COLO668 (cell line): ENCODE measurements around the gene ZNG1A.
"Not testable (repeated sequence)": the region's sequence is repeated elsewhere in the genome, so short reads cannot be mapped to it uniquely, and the experiment has no call there.

Source experiments
- DNase-seq: peaks from one replicate; lab custom pipeline; 2025; ENCODE audit not compliant: unreplicated experiment; lab: John Stamatoyannopoulos, UW

ZNG1A gene

DNA sequence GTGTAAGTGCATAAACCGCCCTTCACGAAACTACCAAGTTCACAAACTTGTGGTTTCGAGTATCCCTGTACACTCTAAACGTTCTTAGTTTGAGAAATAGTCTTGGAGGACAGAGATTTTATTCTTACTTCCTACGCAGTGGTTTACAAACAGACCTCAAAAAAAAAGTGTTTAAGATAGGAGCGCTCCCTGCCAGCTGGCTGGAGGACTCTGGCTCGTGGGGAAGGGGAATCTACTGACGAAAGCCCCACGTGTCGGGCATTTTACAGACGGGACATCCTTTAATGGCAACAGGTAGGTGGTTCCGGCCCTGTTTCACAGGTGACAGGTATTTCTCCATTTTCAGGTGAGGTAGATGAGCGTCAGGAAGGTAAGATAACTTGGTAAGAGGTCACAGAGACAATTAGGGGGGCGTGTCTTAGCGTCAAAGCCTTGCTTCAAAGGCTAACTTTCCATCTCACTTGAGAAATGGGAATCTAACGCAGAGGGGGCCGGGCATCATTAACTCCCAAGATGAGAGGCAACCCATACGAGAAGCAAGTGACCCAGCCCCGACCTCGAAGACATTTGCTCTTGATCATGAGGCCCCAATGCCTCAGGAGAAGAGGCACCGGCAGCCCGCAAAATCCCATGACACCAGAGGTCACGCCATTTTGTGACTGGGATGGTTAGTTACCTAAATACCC lies 573 bp downstream of the ZNG1A start:
- DNase-seq, result not testable (repeated sequence)

DNA sequence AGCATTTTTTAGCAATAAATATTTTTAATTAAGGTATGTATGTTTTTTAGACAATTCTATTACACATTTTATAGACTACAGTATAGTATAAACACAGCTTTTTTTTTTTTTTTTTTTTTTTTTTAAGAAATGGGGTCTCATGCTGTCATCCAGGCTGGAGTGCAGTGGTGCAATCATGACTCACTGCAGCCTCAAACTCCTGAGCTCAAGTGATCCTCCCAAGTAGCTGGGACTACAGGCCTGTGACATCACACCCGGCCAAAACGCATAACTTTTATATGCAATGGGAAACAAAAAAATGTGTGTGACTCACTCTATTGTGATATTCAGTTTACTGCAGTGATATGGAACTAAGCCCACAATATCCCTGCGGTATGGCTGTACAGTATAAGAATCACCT lies 9.1 kb downstream of the ZNG1A start:
- DNase-seq, result not testable (repeated sequence)

DNA sequence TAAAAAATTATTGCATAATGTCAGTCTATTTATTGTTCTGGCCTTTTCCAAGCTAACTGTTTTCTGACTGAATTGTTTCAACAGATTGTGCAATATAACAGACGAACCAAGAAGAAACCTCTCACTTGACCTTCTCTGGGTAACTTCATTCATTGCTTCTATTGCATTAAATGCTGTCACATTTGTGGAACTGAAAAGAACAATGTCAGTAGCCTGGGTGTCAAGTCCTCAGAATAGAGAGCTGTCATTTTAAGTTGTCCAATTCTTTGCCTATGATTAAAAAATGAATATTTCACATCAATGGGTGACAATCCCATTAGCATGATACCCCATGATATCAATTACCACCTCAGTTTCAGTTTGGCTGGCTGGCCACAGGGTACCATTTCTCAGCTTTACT lies 19.0 kb downstream of the ZNG1A start:
- not testable (repeated sequence) for DNase-seq

DNA sequence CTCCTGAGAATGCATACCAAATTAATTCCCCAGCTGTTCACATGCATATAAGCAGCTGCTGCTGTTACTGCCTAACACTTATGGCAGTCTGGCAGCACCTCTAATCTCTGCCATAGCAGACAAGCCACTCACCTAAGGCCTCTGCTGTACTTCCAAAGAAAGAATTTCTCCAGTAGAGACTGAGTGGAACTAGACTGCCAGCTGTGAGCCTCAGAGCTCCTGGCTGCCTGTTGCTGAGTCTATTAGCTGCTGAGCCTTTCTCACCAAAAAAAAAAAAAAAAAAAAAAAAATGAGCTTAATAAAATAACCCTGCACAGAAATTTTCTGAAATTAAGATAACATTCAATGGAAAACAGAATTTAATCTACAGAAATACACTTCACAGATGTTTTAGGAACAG lies 27.7 kb downstream of the ZNG1A start:
- not testable (repeated sequence) for DNase-seq

DNA sequence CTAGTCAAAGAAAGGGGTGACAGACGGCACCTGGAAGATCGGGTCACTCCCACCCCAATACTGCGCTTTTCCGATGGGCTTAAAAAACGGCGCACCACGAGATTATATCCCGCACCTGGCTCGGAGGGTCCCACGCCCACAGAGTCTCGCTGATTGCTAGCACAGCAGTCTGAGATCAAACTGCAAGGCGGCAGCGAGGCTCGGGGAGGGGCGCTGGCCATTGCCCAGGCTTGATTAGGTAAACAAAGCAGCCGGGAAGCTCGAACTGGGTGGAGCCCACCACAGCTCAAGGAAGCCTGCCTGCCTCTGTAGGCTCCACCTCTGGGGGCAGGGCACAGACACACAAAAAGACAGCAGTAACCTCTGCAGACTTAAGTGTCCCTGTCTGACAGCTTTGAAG lies 39.0 kb downstream of the ZNG1A start:
- not testable (repeated sequence) for DNase-seq

DNA sequence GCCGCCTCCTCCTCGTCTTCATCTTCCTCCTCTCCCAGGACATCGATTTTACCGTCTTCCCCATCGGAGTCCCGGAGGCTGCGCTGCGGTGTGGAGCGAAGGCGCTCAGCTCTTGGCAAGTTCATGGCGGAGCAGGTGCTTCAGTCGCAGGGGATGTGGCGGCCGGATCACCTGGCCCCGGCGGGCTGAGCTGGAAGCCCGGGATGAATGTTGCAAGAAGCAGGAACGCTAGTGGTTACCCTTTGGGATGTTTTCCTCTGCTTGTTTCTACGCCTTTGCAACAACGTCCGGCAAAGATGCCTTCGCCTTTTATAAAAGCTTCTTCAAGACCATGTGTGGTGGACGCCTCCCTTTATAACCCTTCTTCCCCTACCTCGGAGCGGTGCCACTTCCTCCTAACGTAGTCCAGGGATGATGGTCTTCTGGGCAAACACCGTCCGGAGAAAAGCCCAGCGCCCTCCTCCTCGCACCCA lies 60.8 kb downstream of the ZNG1A start, which contains the start of gene FOXD4:
TSS of gene FOXD4 (minus strand) at position 423 of the 473 bp plus-strand sequence. CDS start at position 125, 298 bp downstream.
- not testable (repeated sequence) for DNase-seq

DNA sequence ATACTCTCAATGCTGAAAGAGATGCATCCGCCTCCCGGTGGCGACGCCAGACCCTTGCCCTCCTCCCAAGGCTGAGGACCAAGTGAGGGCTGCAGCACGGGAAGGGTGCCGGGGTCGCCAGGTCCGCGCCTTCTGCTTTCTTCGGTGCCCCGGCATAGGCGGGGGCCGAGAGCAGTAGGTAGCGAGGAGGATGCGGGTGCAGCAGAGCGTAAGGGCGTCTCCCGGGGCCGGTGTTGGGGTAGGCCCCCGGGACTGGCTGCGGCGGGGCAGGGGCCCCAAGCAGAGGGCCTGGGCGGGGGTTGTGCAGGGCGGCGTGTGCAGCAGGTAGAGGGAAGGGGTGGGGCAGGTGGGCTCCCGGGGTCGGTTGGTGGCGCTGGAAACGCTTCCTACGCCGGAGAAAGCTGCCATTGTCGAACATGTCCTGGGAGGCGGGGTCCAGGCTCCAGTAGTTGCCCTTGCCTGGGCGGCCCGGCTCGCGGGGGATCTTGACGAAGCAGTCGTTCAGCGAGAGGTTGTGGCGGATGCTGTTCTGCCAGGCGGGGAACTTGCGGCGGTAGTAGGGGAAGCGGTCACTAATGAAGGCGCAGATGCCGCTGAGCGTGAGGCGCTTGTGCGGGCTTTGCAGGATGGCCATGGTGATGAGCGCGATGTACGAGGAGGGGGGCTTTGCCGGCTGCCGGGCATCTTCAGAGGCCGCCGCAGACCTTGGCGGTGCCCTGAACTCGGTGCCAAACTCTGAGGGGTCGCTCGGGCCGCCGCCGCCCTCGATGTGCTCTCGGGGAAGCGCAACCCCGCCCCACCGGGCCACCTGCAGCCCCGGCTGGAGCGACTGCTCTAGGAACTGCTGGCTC lies 61.5 kb downstream of the ZNG1A start:
- DNase-seq, result not testable (repeated sequence)

DNA sequence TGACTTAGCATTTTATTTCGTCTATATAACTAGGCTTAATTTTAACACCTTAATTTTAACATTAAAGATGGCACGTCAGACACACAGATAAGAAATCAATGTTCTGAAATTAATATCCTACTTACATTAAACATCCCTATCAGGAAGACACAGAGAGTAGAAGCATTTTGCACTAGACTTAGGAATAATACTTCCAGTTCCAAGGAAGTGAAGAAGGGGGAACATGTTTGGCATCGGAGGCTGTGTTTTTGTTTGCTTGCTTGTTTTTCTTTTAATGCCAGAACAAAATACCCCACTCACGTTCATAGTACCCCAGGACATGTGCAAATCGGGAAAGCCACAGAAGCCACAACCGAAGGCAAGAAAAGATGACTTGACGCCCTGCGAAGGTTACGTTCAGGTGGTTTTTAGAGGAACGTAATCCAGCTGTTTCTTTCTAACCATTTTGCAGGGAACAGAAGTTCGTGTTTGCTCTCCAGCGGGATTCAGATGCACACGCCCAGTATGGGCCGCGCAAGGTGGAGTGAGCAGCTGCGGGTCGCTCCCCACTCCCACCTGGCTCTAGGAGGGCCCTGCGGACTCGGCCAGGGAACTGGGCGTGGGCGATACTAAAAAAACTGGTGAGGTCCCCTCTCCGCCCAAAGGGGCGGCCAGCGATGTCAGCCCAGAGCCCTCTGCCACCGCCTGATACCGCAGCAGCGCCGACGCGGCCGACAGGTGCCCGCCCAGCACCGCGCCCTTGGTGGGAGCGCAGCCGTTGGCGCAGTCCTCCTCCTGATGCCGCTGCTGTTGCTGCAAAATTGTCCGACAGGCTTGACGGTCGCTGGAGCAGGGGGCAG lies 62.4 kb downstream of the ZNG1A start:
- DNase-seq, result not testable (repeated sequence)

DNA sequence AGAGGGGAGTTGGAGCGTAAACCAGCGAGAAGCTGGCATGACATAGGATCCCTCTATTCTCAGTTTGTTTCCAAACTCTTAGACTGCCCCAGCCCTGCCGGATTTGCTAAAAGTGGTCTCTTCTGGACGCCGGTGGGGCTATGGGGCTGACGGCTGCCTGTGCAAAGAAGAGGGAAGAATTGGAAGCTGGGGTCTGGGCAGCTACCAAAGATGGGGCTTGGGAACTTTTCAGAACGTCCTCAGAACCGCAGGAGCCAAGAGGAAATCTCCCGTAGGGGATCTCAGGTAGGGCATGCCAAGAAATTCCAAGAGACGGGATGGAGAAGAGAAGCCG lies 63.8 kb downstream of the ZNG1A start:
- DNase-seq, result not testable (repeated sequence)

DNA sequence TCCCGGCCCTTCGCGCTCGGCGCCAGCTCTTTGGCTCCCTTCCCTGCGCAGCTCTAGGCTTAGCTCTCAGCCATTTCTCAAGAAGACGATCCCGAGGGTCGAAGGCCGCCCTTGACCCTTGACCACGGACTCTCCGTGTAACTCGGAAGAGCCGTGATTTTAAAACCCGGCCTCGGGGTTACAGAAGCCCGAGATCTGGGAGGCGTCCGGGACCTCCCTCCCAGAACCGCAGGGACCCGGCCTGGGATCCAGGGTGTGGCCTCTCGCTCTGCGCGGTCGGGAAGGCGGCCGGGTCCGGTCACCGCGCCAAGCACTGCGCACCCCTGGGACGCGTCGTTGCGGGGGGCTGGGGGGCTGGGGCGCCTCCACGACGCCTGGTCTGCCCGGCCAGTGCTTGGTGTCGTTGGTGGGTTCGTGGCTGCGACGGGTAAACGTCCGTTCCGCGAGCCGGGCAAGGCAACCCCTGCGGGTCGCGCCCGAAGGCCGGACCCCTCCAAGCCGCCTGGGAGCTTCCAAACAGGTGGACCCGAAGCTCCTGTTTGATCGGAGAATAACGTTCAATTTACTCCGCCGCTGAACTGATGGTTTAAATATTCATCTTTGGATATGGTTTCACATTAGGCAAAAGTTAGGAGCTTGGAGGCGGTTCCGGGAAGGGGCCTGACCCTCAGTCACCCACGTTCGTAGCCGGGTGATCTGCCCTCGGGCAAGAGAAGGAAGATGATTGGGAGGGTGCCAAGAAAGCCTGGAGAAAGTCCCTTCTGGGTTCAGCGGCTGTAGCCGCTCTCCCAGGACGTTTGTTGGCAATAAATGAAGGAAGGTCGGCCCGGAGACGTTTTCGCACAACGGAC lies 64.4 kb downstream of the ZNG1A start:
- not testable (repeated sequence) for DNase-seq

DNA sequence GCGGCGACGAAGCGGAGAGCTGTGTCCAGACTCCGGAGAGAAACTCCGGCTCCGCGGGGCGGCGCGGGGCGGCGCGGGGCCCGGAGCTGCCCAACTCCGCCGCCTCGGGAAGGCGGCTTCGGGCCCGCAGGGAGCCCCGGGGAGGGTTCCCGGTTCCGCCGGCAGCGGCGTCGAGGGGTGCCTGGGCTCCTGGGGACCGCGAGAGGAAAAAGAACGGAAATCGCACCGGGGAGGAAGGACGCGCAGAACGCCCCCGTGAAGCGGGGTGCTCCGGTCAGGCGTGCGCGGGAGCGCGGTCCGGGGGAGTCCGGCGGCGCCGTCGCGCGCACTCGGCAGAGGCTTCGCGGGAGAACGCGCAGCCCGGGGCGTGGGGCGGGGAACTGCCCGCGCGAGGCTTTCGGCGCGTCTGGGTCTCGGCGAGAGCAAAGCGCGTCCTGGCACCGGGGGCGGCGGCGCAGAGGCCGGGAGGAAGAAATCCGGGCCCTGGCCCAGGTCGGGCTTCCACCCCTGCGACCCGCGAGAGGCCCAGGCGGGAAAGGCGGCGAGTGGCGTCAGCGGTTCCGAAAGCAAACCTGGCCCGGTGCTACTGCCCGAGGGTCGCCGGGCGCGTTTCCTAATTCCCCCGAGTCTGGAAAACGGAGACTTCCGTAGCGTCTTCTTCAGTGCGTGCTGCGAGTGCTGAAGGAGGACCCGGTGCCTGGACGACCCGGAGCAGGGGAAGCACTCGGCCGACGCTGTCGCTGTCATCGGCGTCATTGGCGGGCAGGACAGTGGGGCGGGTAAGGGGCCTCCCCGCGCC lies 65.2 kb downstream of the ZNG1A start:
- peak; percentile 52 for DNase-seq

DNA sequence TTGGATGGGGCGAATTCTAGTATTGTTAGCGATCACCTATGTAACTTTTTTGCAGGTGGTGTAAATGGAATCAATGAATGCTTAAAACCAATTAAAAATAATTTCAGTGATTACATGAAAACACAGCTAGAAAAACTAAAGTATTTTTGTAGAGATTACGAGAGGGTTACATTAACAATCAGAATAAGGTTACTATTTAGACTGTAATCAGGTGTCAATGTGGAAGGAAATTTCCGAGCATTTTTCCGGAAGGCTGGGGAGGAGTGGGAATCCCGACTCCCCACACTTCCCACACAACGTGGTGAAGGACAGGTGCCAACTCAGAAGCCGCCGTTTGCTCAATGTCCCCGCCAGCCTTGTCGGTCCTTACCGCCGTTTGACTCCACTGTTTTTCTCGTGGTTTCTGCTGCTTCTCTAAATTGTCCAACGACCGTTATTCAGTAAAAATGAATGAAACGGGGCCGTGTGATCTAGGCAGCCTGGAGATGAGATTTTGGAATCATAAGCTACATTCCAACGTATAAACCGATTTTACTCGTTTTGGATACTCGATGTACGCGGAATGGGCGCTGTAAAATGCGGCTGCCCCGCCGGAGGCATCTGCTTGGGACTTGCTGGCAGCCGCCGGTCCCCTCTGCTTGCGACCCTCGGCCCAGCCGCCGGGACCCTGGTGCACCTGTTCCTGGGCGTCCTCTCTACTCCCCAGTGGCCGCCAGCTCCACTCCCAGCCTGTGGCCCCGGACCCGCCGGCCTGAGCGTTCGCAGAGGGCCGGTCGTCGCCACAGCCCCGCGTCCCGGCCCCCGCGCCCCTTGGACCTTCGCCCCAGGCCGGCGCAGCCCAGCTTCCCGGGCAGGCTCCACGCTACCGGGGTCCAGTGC lies 66.0 kb downstream of the ZNG1A start:
- DNase-seq, result not testable (repeated sequence)

DNA sequence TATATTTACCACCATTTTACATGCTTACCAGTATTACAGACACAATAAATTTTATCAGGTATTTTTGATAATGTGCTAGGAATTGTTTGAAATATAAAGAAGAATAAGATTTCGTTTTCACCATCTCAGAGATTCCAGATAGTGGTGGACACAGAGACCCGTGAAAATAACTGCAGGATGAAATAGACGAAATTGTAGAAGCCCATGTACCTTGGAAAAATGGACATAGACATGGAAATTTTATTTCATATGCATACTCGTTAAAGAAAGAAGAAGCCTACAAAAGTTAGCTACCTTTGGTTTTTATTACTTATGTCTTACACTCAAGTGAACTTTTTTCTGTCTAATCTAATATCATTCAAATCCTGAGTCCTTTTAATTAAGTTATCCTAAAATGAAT lies 68.2 kb downstream of the ZNG1A start:
- DNase-seq, result not testable (repeated sequence)

DNA sequence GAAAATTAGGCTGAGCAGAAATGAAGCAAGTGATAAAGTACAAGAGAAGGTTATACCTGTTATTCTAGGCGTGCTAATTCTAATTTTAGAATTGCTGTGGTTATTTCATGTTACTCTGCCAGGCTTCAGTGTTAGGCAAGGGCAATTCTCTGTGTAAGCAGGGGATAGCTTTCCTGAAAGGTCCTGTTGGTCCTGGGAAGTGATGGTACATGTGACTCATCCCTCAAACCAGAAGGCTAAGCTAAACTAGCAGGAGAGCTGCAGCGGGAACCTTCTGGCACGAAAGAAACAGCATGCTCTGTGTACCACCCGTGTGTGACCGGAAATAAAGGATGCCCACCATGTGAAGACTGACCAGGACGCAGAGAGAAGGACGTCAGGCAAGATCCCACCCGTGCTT lies 69.3 kb downstream of the ZNG1A start:
- not testable (repeated sequence) for DNase-seq

DNA sequence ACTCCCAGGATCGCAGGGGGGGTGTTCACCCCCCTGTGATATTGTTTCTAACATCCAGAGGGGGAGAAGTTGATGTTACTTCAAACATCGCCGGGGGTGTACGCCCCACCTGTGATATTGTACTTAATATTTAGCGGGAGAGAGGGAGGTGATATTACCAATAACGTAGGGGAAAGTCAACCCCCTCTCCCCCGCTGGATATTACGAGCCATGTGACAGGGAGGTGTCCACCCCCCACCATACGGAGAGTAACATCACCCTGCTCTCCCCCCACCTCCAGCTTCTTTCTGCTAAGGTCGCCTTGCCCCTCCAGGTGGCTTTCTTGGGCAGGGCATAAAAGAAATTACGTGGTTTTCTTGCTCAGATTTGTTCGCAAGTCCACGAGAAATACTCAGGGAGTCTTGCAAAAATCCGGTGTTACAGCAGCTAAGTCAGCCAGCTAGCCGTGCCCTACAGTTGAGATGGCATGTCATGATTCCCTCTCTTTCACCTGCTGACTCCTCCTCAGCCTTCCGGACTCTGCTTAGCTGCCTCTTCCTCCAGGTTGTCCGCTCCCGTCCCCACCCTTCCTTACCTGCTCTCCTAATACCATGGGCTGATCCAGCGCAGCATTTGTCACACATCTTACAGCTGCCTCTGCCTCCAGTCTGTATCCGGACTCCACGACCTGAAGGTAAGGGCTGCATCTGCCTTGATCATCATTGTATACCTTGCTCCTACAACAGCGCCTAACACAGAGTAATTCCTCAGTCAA lies 69.9 kb downstream of the ZNG1A start:
- DNase-seq, result not testable (repeated sequence)

DNA sequence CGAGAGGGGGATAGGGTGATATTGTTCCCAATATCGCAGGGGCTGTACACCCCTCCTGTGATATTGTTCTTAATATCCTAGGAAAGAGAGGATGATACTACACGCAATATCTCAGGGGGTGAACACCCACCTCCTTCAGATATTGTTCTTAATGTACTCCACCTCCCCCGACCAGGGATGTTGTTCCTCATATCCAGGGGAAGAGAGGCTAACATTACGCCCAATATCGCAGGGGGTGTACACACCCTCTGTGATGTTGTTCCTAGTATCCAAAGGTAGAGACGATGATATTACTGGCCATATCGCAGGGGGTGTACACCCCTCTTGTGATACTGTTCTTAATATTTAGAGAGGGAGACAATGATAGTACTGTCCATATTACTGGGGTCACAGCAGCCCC lies 72.9 kb downstream of the ZNG1A start:
- not testable (repeated sequence) for DNase-seq

DNA sequence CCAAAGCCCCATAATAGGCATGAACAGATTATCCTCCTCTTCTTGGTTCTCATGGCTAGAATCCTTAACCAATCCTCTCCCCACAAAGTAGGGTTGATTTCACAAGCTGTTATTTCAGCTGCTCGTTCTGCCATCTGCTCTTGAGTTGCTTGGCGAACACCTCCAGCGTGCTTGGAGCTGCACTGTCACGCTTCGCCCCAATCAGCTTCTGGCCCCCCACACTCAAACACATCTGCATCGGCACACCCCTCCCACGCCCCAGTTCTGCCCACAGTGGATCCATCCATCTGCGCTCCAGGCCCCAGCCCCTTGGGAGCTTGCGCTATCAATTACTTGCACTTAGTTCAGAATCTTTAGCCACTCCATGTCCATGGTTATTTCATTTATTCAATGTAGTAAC lies 78.4 kb downstream of the ZNG1A start:
- not testable (repeated sequence) for DNase-seq

DNA sequence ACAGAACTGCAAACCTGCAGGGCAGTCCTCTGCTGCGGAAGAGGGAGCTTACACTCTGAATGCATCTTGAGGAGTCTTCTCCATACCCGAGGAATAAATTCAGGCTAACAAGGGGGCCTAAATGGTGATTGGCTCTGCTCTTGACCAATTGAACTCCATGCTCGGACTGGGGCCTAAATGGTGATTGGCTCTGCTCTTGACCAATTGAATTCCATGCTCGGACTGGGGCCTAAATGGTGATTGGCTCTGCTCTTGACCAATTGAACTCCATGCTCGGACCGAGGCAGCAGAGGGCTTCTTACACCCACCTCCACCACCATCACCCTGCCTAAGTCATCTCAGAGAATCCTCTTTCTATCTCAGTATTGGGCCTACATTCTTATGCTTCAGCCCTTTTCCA lies 79.0 kb downstream of the ZNG1A start:
- DNase-seq, result not testable (repeated sequence)
